Fibroblast of villous mesenchyme (primary cell): Measurements from ENCODE around the gene HUS1. TPM values are rescaled to one million over a fixed set of nuclear protein-coding genes. Genes with fewer than 3 reads are reported as not detected.

ENCODE experiments used
- DNase-seq: peaks from one replicate; pipeline ENCODE4 v3.0.0-alpha.2; 2010; ENCODE audit warnings: low read depth
- H3K4me3 ChIP-seq: 2 replicates; pipeline ENCODE4 v1.5.1; 2011; ENCODE audit warnings: low read depth, mild to moderate bottlenecking, low read length
- total RNA-seq: library from RNA; depleted of rRNA; stranded (reverse); fragments of >200 nt; gene quantifications from 2 replicates; pipeline ENCODE4 v1.2.3, GENCODE V29; 2012
- TF ChIP-seq, protein P1 (sequence below): IDR thresholded peaks from 2 replicates; pipeline ENCODE4 v1.5.1; 2012; ENCODE audit warnings: low read depth, mild to moderate bottlenecking, low read length; ENCODE audit not compliant: insufficient read depth

Gene HUS1
- total RNA-seq, 1 donor = 29.4 TPM

- H3K4me3 ChIP-seq = peak overlapping the region; percentile 79
- TF ChIP-seq, protein P1, sequence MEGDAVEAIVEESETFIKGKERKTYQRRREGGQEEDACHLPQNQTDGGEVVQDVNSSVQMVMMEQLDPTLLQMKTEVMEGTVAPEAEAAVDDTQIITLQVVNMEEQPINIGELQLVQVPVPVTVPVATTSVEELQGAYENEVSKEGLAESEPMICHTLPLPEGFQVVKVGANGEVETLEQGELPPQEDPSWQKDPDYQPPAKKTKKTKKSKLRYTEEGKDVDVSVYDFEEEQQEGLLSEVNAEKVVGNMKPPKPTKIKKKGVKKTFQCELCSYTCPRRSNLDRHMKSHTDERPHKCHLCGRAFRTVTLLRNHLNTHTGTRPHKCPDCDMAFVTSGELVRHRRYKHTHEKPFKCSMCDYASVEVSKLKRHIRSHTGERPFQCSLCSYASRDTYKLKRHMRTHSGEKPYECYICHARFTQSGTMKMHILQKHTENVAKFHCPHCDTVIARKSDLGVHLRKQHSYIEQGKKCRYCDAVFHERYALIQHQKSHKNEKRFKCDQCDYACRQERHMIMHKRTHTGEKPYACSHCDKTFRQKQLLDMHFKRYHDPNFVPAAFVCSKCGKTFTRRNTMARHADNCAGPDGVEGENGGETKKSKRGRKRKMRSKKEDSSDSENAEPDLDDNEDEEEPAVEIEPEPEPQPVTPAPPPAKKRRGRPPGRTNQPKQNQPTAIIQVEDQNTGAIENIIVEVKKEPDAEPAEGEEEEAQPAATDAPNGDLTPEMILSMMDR = no peak
These were observed 392 bp upstream of the HUS1 start for GRCh38 chr7:47979832-47980181.

DNA sequence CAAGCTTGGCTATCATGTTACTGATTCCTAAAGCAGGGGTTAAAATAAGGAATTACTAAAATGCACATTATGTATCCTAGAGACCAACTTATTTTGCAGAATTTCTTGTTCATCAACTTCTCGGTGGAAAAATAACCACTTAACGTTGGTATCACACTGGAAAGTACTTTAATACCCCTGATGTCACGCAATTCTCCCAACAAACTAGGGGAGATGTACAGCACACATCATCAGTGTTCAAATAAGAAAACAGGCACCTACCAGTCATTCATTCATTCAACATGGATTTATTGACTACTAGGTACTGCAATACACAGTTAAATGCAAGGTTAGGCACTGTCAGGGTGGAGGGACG lies 648 bp downstream of the HUS1 start:
- no peak for DNase-seq
- TF ChIP-seq, protein P1 = no peak
- peak overlapping the region; percentile 79 for H3K4me3 ChIP-seq

More at GRCh38 chr7:47979832-47980181, 392 bp upstream of the HUS1 start:
- DNase-seq = no peak

- TF ChIP-seq, protein P1 = no peak
- no peak overlapping the region for H3K4me3 ChIP-seq
- DNase-seq = no peak
These were observed 5.7 kb downstream of the HUS1 start for GRCh38 chr7:47973739-47974138.

DNA sequence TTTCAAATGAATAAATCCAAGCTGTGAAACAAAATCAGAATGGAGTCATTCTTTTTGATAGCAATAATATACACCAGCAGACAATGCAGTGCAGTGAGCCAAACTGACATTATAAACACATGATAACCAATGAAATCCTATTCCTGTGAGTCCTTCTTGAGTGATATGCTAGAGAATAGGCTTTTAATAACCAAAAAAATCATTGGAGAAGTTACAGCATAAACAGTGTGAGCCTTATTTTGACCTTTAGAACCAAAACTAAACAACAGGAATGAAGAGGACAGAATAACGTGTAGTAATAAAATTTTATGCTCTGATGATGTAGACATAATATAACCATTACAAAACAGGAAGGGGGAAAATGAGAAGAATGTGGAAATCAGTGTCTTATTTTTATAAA lies 8.7 kb downstream of the HUS1 start:
- H3K4me3 ChIP-seq = no peak overlapping the region

GRCh38 chr7:47968847-47969774 lies 10.3 kb downstream of the HUS1 start:
- no peak overlapping the region for H3K4me3 ChIP-seq
- DNase-seq = peak; percentile 64
- TF ChIP-seq, protein P1 = peak; percentile 94

More for the DNA sequence above, 8.7 kb downstream of the HUS1 start:
- peak; percentile 78 for DNase-seq
- TF ChIP-seq, protein P1 = no peak

- TF ChIP-seq, protein P1 = no peak
- DNase-seq = peak; percentile 72
- no peak overlapping the region for H3K4me3 ChIP-seq
These were observed 11.7 kb downstream of the HUS1 start for GRCh38 chr7:47967708-47968107.
